Muscle of leg (tissue), 11 donors: ENCODE results near the gene KNOP1. TPM values are rescaled to one million over a fixed set of nuclear protein-coding genes. Genes with fewer than 3 reads are reported as not detected.
A peak's percentile ranks its signal among the peaks of the same experiment; 100 is the strongest.

ENCODE experiments used
- DNase-seq: peaks from one replicate; pipeline ENCODE4 v3.0.0; 2013
- H3K27ac ChIP-seq: one replicate; pipeline ENCODE4 v1.5.1; 2013; ENCODE audit warnings: mild to moderate bottlenecking, low read length, control low read depth
- H3K27me3 ChIP-seq: one replicate; pipeline ENCODE4 v1.6.1; 2013; ENCODE audit warnings: low read length; ENCODE audit not compliant: control insufficient read depth, insufficient read depth
- H3K36me3 ChIP-seq: one replicate; pipeline ENCODE4 v1.6.1; 2013; ENCODE audit warnings: low read length; ENCODE audit not compliant: control insufficient read depth, insufficient read depth
- H3K4me1 ChIP-seq: one replicate; pipeline ENCODE4 v1.6.1; 2013; ENCODE audit warnings: low read length; ENCODE audit not compliant: control insufficient read depth, insufficient read depth
- H3K4me3 ChIP-seq: one replicate; pipeline ENCODE4 v1.5.1; 2013; ENCODE audit warnings: low read length, control low read depth
- H3K9me3 ChIP-seq: replicated peaks from 2 replicates; pipeline ENCODE4 v1.6.1; 2013; ENCODE audit warnings: low read depth, low read length; ENCODE audit not compliant: control insufficient read depth
- WGBS: methylation state at CpG from one replicate; pipeline ENCODE4 v1.1.5; 2013; ENCODE audit warnings: missing lambda C conversion rate; ENCODE audit not compliant: insufficient coverage; 5-methylcytosine and 5-hydroxymethylcytosine counted together
- polyA plus RNA-seq, 8 donors: library from polyadenylated mRNA; unstranded; fragments of 120-200 nt; gene quantifications; one replicate each; pipeline versions ENCODE4 v1.2.1 to v1.2.3, GENCODE V29; 2013; ENCODE audit warnings: inconsistent platforms in 1 of 8, low replicate concordance in 1 of 8; ENCODE audit not compliant: insufficient read length in 8 of 8, insufficient read depth in 1 of 8
- total RNA-seq: library from RNA; stranded (reverse); fragments of 120-200 nt; gene quantifications from one replicate; pipeline ENCODE4 v1.2.4, GENCODE V29; 2013

KNOP1 gene
- total and polyA plus RNA-seq, 9 donors, result 22.3 to 40.2 (median 23.5) TPM

- WGBS, result 92% methylated on average over 3 of the region's 3 CpGs
- H3K4me1 ChIP-seq, result peaks cover 24% of the 10 kb centered on the region
These were observed 37.2 kb upstream of the KNOP1 start for GRCh38 chr16:19755268-19755667.

DNA sequence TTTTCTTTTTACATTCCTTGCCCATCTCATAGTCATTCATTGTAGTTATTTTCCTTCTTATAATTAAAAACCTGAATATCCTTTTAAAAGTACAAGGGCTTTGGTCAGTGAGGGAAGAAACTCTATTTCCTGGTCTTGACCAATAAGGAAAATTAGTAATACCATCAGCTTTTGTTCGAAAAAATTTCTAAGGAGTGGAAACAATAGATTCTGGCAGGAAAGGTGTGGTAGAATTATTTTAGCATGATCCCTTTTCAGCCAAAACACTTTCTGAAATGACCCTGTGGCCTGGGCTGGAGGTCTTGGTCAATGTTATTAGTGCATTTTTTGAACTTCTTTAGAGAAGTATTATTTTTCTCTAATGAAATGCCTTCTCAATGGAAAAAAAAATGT lies 36.6 kb upstream of the KNOP1 start:
- peak overlapping the region; percentile 80 for H3K27ac ChIP-seq

More at GRCh38 chr16:19755268-19755667, 37.2 kb upstream of the KNOP1 start:
- H3K9me3 ChIP-seq, result no peaks in the 10 kb centered on the region
- no peaks in the 10 kb centered on the region for H3K27me3 ChIP-seq
- H3K36me3 ChIP-seq, result peaks cover 2% of the 10 kb centered on the region
- DNase-seq, result no peak
- no peak overlapping the region for H3K4me3 ChIP-seq
- peak overlapping the region; percentile 67 for H3K27ac ChIP-seq

DNA sequence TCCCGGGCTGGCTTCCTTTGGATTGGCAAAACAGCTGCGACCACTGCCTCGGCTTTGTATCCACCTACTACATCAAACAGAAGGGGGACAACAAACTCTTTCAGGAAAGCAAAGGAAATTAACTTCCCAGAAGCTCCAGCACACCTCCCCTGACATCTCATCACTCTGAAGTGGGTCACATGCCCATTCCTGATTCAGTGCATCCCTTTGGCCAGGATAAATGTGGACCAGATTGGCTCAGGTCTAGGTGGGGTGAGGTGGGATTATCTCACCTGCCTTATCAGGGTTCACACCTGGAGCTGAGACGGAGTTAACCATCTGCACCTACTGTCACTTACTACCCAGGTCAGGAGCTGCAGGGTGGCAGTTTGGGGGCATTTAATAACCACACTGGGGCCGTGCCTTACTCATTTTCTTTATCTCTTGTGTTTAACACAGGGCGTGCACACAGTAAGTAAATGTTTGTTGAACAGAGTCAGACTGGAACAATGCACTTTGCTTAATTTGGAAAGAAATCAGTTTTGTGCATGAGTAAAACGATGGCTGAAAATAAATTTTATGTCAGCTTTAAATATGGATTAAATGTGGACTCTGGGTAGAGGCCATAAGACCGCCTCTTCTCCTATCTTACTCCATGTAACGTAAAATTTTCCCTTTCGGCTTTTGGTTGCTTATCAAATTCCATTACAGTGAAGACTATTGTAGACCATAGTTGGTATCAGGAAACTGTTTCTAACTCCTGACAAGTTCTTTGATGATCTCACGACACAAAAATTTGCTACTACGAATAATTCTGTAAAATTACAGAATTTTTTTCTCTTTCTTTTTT lies 36.0 kb upstream of the KNOP1 start:
- peak; percentile 52 for DNase-seq
- Histone ChIP-seq H3K27me3 (no peaks in the 10 kb centered on the region), H3K4me1 (peaks cover 24% of the 10 kb centered on the region), H3K9me3 (no peaks in the 10 kb centered on the region), H3K27ac (peak overlapping the region; percentile 80), H3K36me3 (peaks cover 2% of the 10 kb centered on the region), H3K4me3 (no peak overlapping the region)
- WGBS, result 59% methylated on average over 5 of the region's 12 CpGs

More for the DNA sequence above, 36.6 kb upstream of the KNOP1 start:
- Histone ChIP-seq H3K4me3 (no peak overlapping the region), H3K36me3 (peaks cover 2% of the 10 kb centered on the region), H3K4me1 (peaks cover 24% of the 10 kb centered on the region), H3K27me3 (no peaks in the 10 kb centered on the region), H3K9me3 (no peaks in the 10 kb centered on the region)
- no CpG with 5 or more reads among the region's 1 CpG for WGBS
- no peak for DNase-seq

DNA sequence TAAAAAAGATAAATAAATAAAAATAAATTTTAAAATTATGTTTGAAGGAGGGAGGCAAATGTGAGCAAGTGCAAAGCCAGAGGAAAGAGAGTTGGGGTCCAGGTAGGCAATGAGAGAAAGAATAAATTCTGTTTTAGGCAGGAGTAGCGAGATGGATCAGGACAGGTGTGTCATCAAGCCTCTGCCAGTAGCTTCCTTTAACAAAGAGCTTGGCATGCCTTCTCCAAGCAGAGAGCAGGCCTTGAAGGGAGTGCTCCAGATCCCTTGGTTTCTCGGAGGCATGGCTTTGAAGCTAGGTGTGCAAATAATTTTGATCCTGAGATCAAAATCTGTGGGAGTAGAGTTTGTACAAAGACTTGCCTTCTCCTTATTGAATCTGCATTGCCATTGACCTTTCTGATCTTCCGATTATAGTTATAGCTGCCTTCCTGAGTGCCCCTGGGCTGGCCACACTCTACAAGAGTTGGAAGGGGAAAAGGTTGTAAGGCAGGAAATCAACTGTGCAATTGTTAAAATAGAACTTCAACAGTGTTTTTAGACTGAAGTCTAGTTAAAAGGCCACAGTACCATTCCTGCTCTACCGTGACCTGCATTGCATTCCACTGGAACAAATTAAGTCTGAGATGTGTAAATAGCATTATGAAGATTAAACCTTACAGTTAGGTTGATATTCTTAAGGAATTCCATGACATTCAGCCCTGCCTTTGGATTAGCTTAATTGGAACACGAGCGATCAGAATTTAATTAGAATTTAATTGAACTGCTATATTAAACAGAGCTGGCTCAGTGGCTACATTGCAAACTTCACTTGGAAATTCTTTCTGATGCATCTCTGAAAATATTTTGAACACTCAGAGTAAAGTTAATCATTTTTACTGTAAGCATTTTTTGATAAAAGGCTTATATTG lies 33.7 kb upstream of the KNOP1 start:
- peak overlapping the region; percentile 62 for H3K27ac ChIP-seq
- no peaks in the 10 kb centered on the region for H3K9me3 ChIP-seq
- no CpG with 5 or more reads among the region's 6 CpGs for WGBS
- H3K4me1 ChIP-seq, result peaks cover 24% of the 10 kb centered on the region
- no peak for DNase-seq
- H3K4me3 ChIP-seq, result no peak overlapping the region
- H3K36me3 ChIP-seq, result peaks cover 2% of the 10 kb centered on the region
- no peaks in the 10 kb centered on the region for H3K27me3 ChIP-seq

- WGBS, result 95% methylated on average over 2 of the region's 4 CpGs
- H3K9me3 ChIP-seq, result no peaks in the 10 kb centered on the region
- H3K27me3 ChIP-seq, result no peaks in the 10 kb centered on the region
- peaks cover 2% of the 10 kb centered on the region for H3K36me3 ChIP-seq
- no peak overlapping the region for H3K4me3 ChIP-seq
- H3K4me1 ChIP-seq, result peaks cover 28% of the 10 kb centered on the region
- H3K27ac ChIP-seq, result no peak overlapping the region
- no peak for DNase-seq
These were observed 31.6 kb upstream of the KNOP1 start for GRCh38 chr16:19749571-19750080.

- H3K27ac ChIP-seq, result peak overlapping the region; percentile 25
- no peaks in the 10 kb centered on the region for H3K36me3 ChIP-seq
- H3K27me3 ChIP-seq, result no peaks in the 10 kb centered on the region
- no peaks in the 10 kb centered on the region for H3K9me3 ChIP-seq
- no CpG with 5 or more reads among the region's 2 CpGs for WGBS
- peak; percentile 50 for DNase-seq
- no peak overlapping the region for H3K4me3 ChIP-seq
- H3K4me1 ChIP-seq, result peaks cover 26% of the 10 kb centered on the region
These were observed 30.6 kb upstream of the KNOP1 start for GRCh38 chr16:19748389-19749168.

GRCh38 chr16:19746561-19746960 lies 28.5 kb upstream of the KNOP1 start:
- Histone ChIP-seq H3K27me3 (no peaks in the 10 kb centered on the region), H3K27ac (peak overlapping the region; percentile 2)

GRCh38 chr16:19745286-19746010 lies 27.4 kb upstream of the KNOP1 start:
- WGBS, result 66% methylated on average over 7 of the region's 9 CpGs
- DNase-seq, result no peak
- H3K9me3 ChIP-seq, result no peaks in the 10 kb centered on the region
- peaks cover 4% of the 10 kb centered on the region for H3K4me1 ChIP-seq
- H3K27me3 ChIP-seq, result no peaks in the 10 kb centered on the region
- no peaks in the 10 kb centered on the region for H3K36me3 ChIP-seq
- H3K27ac ChIP-seq, result no peak overlapping the region
- H3K4me3 ChIP-seq, result no peak overlapping the region

More at GRCh38 chr16:19746561-19746960, 28.5 kb upstream of the KNOP1 start:
- Histone ChIP-seq H3K9me3 (no peaks in the 10 kb centered on the region), H3K4me3 (no peak overlapping the region), H3K4me1 (peaks cover 12% of the 10 kb centered on the region), H3K36me3 (no peaks in the 10 kb centered on the region)
- no peak for DNase-seq
- WGBS, result no CpG with 5 or more reads among the region's 4 CpGs

GRCh38 chr16:19744670-19745069 lies 26.6 kb upstream of the KNOP1 start:
- Histone ChIP-seq H3K4me1 (peaks cover 4% of the 10 kb centered on the region), H3K27ac (no peak overlapping the region), H3K27me3 (no peaks in the 10 kb centered on the region), H3K9me3 (no peaks in the 10 kb centered on the region), H3K4me3 (no peak overlapping the region), H3K36me3 (no peaks in the 10 kb centered on the region)
- no peak for DNase-seq
- WGBS, result no CpG with 5 or more reads among the region's 3 CpGs
